ENCODE measurements around the gene RBM41.

RBM41 gene

DNA sequence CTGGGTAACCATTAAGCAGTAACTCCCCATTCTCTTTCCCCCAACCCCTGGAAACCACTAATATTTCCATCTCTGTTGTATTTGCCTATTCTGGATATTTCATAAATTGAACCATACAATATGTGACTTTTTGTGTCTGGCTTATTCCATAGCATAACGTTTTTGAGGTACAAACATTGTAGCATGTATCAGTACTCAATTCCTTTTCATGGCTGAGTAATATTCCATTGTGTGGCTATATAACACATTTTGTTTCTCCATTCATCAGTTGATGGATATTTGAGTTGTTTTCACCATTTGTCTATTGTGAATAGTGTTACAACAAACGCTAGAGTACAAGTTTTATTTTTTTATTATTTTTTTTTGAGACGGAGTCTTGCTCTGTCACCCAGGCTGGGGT, 63.6 kb downstream of the RBM41 start:
- H3K27ac ChIP-seq (ENCODE audit: extremely low read depth, low read depth, low read length): no peak overlapping the region
- CTCF ChIA-PET: interaction anchor here (0.6 kb wide), 1 partner anchor 161 kb away, joined by 3 read pairs; no protein-coding TSS in a partner anchor
- H3K36me3 ChIP-seq (ENCODE audit: control insufficient read depth in 2 of 2, insufficient read depth in 1 of 2, low read length in 2 of 2): no peaks in the 10 kb centered on the region
- TF ChIP-seq ZNF529 (tag by site-specific recombination; IDR thresholded peaks at IDR 0.05; ENCODE audit: insufficient replicate concordance) (no peak), ZNF146 (tag by site-specific recombination; IDR thresholded peaks at IDR 0.05) (peak; percentile 96)
- no peak overlapping the region for H3K4me3 ChIP-seq (ENCODE audit: low read depth, low read length)
- POLR2A ChIA-PET: no interaction called here
- H3K4me1 ChIP-seq (ENCODE audit: control insufficient read depth, insufficient read depth, low read length): no peaks in the 10 kb centered on the region
- H3K9me3 ChIP-seq (ENCODE audit: control insufficient read depth, insufficient read depth, low read depth, low read length): no peaks in the 10 kb centered on the region

DNA sequence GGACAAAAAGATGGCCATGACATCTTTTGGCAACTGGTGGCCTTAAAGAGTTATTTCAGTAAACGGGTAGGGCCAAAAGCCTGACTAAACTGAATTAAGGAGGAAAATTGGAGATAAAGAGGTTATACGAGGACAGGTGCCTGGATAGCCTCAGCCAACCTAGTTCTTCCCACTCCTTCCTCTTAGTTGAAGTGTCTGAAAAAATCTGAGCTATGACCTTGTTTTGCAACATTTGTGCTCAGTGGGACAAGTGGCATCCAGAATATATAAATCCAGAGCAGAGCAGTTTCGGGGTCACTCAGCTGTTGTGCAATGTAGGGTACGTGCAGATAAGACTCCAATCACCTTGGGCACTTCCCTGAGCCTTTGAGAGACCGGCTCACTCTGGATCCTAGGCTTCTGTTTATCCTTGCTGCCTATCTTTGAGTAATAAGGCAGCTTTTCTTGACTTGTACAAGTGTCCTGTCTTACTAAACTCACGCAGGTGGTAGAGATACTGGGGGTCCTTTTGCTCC, 68.4 kb downstream of the RBM41 start:
- Histone ChIP-seq H3K4me1 (ENCODE audit: control insufficient read depth, insufficient read depth, low read length) (no peaks in the 10 kb centered on the region), H3K9me3 (ENCODE audit: control insufficient read depth, insufficient read depth, low read depth, low read length) (peaks cover 3% of the 10 kb centered on the region), H3K27ac (ENCODE audit: extremely low read depth, low read depth, low read length) (no peak overlapping the region), H3K36me3 (ENCODE audit: control insufficient read depth in 2 of 2, insufficient read depth in 1 of 2, low read length in 2 of 2) (no peaks in the 10 kb centered on the region), H3K4me3 (ENCODE audit: low read depth, low read length) (no peak overlapping the region)
- CTCF ChIA-PET: interaction anchor here (0.6 kb wide), 1 partner anchor 156 kb away, joined by 3 read pairs; no protein-coding TSS in a partner anchor
- POLR2A ChIA-PET: no interaction called here
- TF ChIP-seq ZNF560 (tag by site-specific recombination; IDR thresholded peaks at IDR 0.05; ENCODE audit: borderline replicate concordance): no peak
- TF ChIP-seq KLF1 (tag by site-specific recombination; IDR thresholded peaks at IDR 0.05): no peak
- TF ChIP-seq ZNF394 (tag by site-specific recombination; IDR thresholded peaks at IDR 0.05; ENCODE audit: borderline replicate concordance): no peak

GRCh38 chrX:107047622-107048021, 71.0 kb downstream of the RBM41 start:
- POLR2A ChIA-PET: no interaction called here
- no peak overlapping the region for H3K27ac ChIP-seq (ENCODE audit: extremely low read depth, low read depth, low read length)
- H3K9me3 ChIP-seq (ENCODE audit: control insufficient read depth, insufficient read depth, low read depth, low read length): peaks cover 3% of the 10 kb centered on the region
- TF ChIP-seq ZNF354C (tag by site-specific recombination; IDR thresholded peaks at IDR 0.05; ENCODE audit: borderline replicate concordance, low read depth) (no peak), ZNF274 (IDR thresholded peaks at IDR 0.05; ENCODE audit: low read length) (no peak), ZNF274 (tag by site-specific recombination; IDR thresholded peaks at IDR 0.05; ENCODE audit: borderline replicate concordance) (no peak), ZNF174 (tag by site-specific recombination; IDR thresholded peaks at IDR 0.05) (no peak), ZNF501 (tag by site-specific recombination; IDR thresholded peaks at IDR 0.05) (no peak), ZNF558 (tag by site-specific recombination; IDR thresholded peaks at IDR 0.05) (peak; percentile 96)
- TF ChIP-seq, protein P1, sequence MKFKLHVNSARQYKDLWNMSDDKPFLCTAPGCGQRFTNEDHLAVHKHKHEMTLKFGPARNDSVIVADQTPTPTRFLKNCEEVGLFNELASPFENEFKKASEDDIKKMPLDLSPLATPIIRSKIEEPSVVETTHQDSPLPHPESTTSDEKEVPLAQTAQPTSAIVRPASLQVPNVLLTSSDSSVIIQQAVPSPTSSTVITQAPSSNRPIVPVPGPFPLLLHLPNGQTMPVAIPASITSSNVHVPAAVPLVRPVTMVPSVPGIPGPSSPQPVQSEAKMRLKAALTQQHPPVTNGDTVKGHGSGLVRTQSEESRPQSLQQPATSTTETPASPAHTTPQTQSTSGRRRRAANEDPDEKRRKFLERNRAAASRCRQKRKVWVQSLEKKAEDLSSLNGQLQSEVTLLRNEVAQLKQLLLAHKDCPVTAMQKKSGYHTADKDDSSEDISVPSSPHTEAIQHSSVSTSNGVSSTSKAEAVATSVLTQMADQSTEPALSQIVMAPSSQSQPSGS (tag by site-specific recombination; IDR thresholded peaks at IDR 0.05; ENCODE audit: low read depth): no peak
- H3K36me3 ChIP-seq (ENCODE audit: control insufficient read depth in 2 of 2, insufficient read depth in 1 of 2, low read length in 2 of 2): no peaks in the 10 kb centered on the region
- no peak overlapping the region for H3K4me3 ChIP-seq (ENCODE audit: low read depth, low read length)
- CTCF ChIA-PET: no interaction called here
- H3K4me1 ChIP-seq (ENCODE audit: control insufficient read depth, insufficient read depth, low read length): no peaks in the 10 kb centered on the region

DNA sequence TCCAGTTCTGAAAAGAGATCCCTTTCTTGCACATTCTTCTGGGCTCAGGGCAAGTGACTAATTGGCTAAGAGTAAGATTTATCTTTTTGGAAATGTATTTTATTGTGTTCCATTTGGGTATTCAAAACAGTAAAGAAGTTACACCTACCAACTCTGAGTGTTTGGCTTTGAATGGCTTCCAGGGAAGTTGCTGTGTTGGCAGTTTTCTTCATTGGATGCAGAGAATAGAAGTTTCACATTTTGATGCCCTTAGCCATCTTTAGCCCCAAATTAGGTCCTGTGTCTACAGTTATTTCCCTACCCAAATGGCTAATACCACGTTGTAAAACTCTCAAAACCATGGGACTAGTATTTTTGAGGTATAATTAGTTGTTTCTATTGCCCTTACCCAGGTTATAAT, 88.9 kb downstream of the RBM41 start:
- H3K36me3 ChIP-seq (ENCODE audit: control insufficient read depth in 2 of 2, insufficient read depth in 1 of 2, low read length in 2 of 2): no peaks in the 10 kb centered on the region
- no peaks in the 10 kb centered on the region for H3K9me3 ChIP-seq (ENCODE audit: control insufficient read depth, insufficient read depth, low read depth, low read length)
- TF ChIP-seq ZNF146 (tag by site-specific recombination; IDR thresholded peaks at IDR 0.05): no peak
- no peak overlapping the region for H3K4me3 ChIP-seq (ENCODE audit: low read depth, low read length)
- POLR2A ChIA-PET: no interaction called here
- H3K4me1 ChIP-seq (ENCODE audit: control insufficient read depth, insufficient read depth, low read length): no peaks in the 10 kb centered on the region
- no peak overlapping the region for H3K27ac ChIP-seq (ENCODE audit: extremely low read depth, low read depth, low read length)
- CTCF ChIA-PET: no interaction called here

DNA sequence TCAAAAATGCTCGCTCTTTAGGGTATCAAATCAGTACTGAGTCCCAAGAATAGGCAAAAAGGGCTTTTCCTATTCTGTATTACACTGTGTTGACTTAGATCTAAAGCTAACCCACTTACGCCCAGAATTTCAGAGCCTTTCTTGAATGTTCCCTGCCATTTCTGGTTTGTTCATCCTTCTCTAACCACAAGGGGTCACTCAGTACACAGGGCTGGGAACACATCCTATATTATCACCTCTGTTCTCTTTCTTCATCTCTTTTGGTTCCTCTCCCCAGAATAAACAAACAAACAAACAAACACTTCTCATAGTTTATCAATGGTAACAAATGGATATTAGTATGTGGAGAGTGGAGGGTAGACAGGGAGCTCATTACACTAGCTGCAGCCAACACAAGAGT, 93.1 kb downstream of the RBM41 start:
- TF ChIP-seq ZNF654 (tag by site-specific recombination; IDR thresholded peaks at IDR 0.05; ENCODE audit: low read depth) (peak; percentile 72), MEIS1 (CRISPR knock-in tag; IDR thresholded peaks at IDR 0.05; ENCODE audit: borderline replicate concordance) (no peak), CTCF (tag by site-specific recombination; IDR thresholded peaks at IDR 0.05) (peak; percentile 76), PRDM6 (tag by site-specific recombination; IDR thresholded peaks at IDR 0.05) (no peak), ZBTB8A (tag by site-specific recombination; IDR thresholded peaks at IDR 0.05) (peak; percentile 43; the same call in 1 of the 2 replicates)
- Histone ChIP-seq H3K4me1 (ENCODE audit: control insufficient read depth, insufficient read depth, low read length) (no peaks in the 10 kb centered on the region), H3K4me3 (ENCODE audit: low read depth, low read length) (no peak overlapping the region), H3K36me3 (ENCODE audit: control insufficient read depth in 2 of 2, insufficient read depth in 1 of 2, low read length in 2 of 2) (no peaks in the 10 kb centered on the region), H3K9me3 (ENCODE audit: control insufficient read depth, insufficient read depth, low read depth, low read length) (no peaks in the 10 kb centered on the region), H3K27ac (ENCODE audit: extremely low read depth, low read depth, low read length) (no peak overlapping the region)
- ChIA-PET POLR2A (interaction anchor here (0.5 kb wide), 1 partner anchor 380 kb away, joined by 3 read pairs; no protein-coding TSS in a partner anchor), CTCF (interaction anchor here (0.6 to 1.7 kb wide), 27 partner anchors 8 to 1049 kb away, joined by 3 to 10 read pairs (median 3); partner anchors contain the start of genes CLDN2 and NCBP2L)

All from HEK293 (cell line).